Measurements from ENCODE around the gene PARP11.
A peak's percentile ranks its signal among the peaks of the same experiment; 100 is the strongest.

- peak; percentile 82 for TF ChIP-seq CTCF (IDR thresholded peaks at IDR 0.05; ENCODE audit: borderline replicate concordance, extremely low read depth, low read length, poor library complexity, severe bottlenecking)
- TF ChIP-seq EZH2 (IDR thresholded peaks at IDR 0.05; ENCODE audit: borderline replicate concordance, low read depth, low read length, severe bottlenecking), result no peak
Observed at GRCh38 chr12:3777206-3777809, 95.9 kb downstream of the PARP11 start.

Data from DND-41 (cell line).